DND-41 (cell line): Measurements from ENCODE around the gene SPHK1.
A peak's percentile ranks its signal among the peaks of the same experiment; 100 is the strongest.

Experiments
- ATAC-seq: fragments of 200-7000 bp; cut with Tn5 transposase; 3 replicates; pipeline ENCODE4 v1.9.1; 2021; ENCODE audit warnings: low read depth; ENCODE audit not compliant: insufficient read depth
- DNase-seq: peaks from one replicate; pipeline ENCODE4 v3.0.0-alpha.2; 2020
- H2AFZ ChIP-seq: 2 replicates; pipeline ENCODE4 v1.6.0; 2012; ENCODE audit warnings: low read depth, low read length
- H3K27ac ChIP-seq: 2 replicates; pipeline ENCODE4 v1.5.1; 2012; ENCODE audit warnings: low read length, inconsistent platforms
- H3K27me3 ChIP-seq: fragments of 200-600 bp; sonication (generic); 2 replicates; pipeline ENCODE4 v1.6.0; 2012; ENCODE audit warnings: low read length, mild to moderate bottlenecking, inconsistent platforms; ENCODE audit not compliant: insufficient read depth, poor library complexity
- H3K36me3 ChIP-seq: 2 replicates; pipeline ENCODE4 v1.5.1; 2012; ENCODE audit warnings: low read length, inconsistent platforms; ENCODE audit not compliant: insufficient read depth
- H3K4me1 ChIP-seq: 2 replicates; pipeline ENCODE4 v1.5.1; 2012; ENCODE audit warnings: mild to moderate bottlenecking, low read length; ENCODE audit not compliant: insufficient read depth
- H3K4me2 ChIP-seq: 2 replicates; pipeline ENCODE4 v1.6.0; 2012; ENCODE audit warnings: mild to moderate bottlenecking, moderate library complexity, low read length, inconsistent platforms; ENCODE audit not compliant: insufficient read depth
- H3K4me3 ChIP-seq, 2 experiments: fragments of 200-600 bp in 1 of 2; shearing (Covaris generic) in 1 of 2; 2 replicates each; pipeline ENCODE4 v1.5.1; 2012 to 2016; ENCODE audit warnings: inconsistent platforms in 2 of 2, low read length in 2 of 2, mild to moderate bottlenecking in 2 of 2, low read depth in 1 of 2, moderate library complexity in 1 of 2
- H3K79me2 ChIP-seq: 2 replicates; pipeline ENCODE4 v1.6.0; 2012; ENCODE audit warnings: low read length, inconsistent platforms; ENCODE audit not compliant: insufficient read depth
- H3K9ac ChIP-seq: 2 replicates; pipeline ENCODE4 v1.6.0; 2012; ENCODE audit warnings: low read depth, mild to moderate bottlenecking, inconsistent platforms, low read length, moderate library complexity
- H3K9me3 ChIP-seq: 2 replicates; pipeline ENCODE4 v1.5.1; 2012; ENCODE audit warnings: low read length, moderate library complexity, mild to moderate bottlenecking, inconsistent platforms; ENCODE audit not compliant: insufficient read depth, severe bottlenecking
- H4K20me1 ChIP-seq: 2 replicates; pipeline ENCODE4 v1.6.0; 2012; ENCODE audit warnings: low read length; ENCODE audit not compliant: insufficient read depth
- CTCF ChIP-seq: IDR thresholded peaks from 2 replicates; pipeline ENCODE4 v1.5.1; 2012; ENCODE audit warnings: borderline replicate concordance, low read length, moderate library complexity, mild to moderate bottlenecking; ENCODE audit not compliant: poor library complexity, severe bottlenecking; ENCODE audit errors: extremely low read depth
- EZH2 ChIP-seq: IDR thresholded peaks from 3 replicates; pipeline ENCODE4 v1.6.1; 2012; ENCODE audit warnings: borderline replicate concordance, low read depth, mild to moderate bottlenecking, moderate library complexity, low read length, inconsistent platforms; ENCODE audit not compliant: severe bottlenecking

The SPHK1 gene

GRCh38 chr17:76398523-76399174 is 14.2 kb downstream of the SPHK1 start:
- Histone ChIP-seq H3K4me3 (no peak overlapping the region), H3K27me3 (no peaks in the 10 kb centered on the region), H3K27ac (no peak overlapping the region), H3K79me2 (no peaks in the 10 kb centered on the region), H3K4me2 (no peak overlapping the region), H4K20me1 (peaks cover 14% of the 10 kb centered on the region), H3K9ac (no peak overlapping the region), H3K4me1 (no peaks in the 10 kb centered on the region), H3K36me3 (peaks cover 88% of the 10 kb centered on the region), H3K9me3 (no peaks in the 10 kb centered on the region), H2AFZ (no peak overlapping the region)
- no peak for DNase-seq
- TF ChIP-seq EZH2 (no peak), CTCF (no peak)
- peak; percentile 27; the same call in 2 of the 3 replicates for ATAC-seq

DNA sequence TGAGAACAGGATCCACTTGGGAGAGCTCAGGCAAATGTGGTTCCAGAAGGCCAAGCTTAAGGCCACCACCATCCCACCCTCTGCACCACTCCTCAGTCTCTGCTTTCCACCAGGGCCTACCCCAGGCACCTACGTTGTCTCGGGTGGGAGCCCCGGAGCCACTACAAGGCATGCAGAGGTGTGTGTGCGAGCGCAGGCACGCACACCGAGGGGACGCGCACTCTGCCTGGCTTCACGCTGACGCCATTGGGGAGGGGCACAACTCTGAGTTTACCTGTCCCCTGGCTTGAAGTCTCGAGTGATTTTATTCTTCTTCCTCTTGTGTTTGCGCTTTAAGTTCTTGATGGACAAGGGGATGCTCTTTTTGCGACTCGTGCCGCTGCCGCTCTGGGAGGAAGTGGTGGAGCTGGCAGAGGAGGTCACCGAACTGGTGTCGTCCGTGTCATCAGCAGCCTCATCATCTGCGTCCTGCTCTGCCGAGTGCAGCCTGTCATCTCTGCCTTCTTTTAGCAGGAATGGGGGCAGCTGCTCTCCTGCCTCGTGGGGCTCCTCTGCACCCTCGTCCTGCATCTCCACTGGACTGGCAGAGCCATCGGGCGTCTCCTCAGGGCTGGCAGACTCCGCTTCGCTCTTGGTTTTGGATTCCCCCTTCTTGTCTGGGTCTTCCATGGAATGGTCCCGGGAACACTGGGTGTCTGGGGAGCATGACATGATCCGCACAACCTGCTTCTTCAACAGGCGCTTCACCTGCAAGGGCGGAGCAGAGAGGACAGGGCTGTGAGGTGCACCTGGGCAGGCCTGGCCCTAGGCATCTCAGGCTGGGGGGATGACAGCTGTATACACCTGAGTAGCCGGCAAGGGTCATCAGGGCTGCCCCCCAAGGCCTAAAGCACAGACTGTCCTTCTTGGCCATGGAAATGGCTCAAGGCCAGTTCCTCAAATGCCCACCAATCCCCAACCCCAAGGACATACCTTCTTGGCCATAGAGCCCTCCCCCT is 15.1 kb downstream of the SPHK1 start:
- no peaks in the 10 kb centered on the region for H3K27me3 ChIP-seq
- no peak overlapping the region for H2AFZ ChIP-seq
- H3K36me3 ChIP-seq: peaks cover 89% of the 10 kb centered on the region
- no peaks in the 10 kb centered on the region for H3K9me3 ChIP-seq
- no peaks in the 10 kb centered on the region for H3K4me1 ChIP-seq
- H3K9ac ChIP-seq: no peak overlapping the region
- no peak overlapping the region for H3K27ac ChIP-seq
- H4K20me1 ChIP-seq: peaks cover 14% of the 10 kb centered on the region
- no peak for DNase-seq
- no peak overlapping the region for H3K4me2 ChIP-seq
- ATAC-seq: no peak
- no peaks in the 10 kb centered on the region for H3K79me2 ChIP-seq
- no peak overlapping the region for H3K4me3 ChIP-seq
- no peak for TF ChIP-seq CTCF
- no peak for TF ChIP-seq EZH2

DNA sequence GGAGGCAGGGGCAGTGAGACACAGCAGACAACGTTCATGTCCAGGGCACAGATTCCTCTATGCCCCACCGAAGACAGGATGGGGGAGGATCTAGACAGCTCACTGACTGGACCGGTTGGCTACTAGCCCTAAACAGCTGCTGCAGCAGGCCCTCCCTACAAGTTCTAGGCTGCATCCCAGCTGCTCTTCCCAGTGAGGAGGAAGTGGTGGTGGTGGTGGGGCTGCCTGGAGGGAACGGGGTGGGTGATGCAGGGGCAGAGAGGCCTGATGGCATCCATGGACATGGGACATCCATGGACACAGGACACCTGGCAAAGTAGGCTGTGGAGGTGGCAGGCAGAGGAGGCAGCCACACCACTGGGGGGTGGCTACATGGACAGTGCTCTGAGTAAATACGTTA is 18.3 kb downstream of the SPHK1 start:
- no peak for DNase-seq
- no peak for ATAC-seq
- Histone ChIP-seq H3K36me3 (peaks cover 87% of the 10 kb centered on the region), H3K4me1 (no peaks in the 10 kb centered on the region), H2AFZ (no peak overlapping the region), H3K27ac (no peak overlapping the region), H3K4me2 (no peak overlapping the region), H3K4me3 (no peak overlapping the region), H4K20me1 (peaks cover 37% of the 10 kb centered on the region), H3K9me3 (no peaks in the 10 kb centered on the region), H3K27me3 (no peaks in the 10 kb centered on the region), H3K79me2 (peaks cover 13% of the 10 kb centered on the region), H3K9ac (no peak overlapping the region)
- TF ChIP-seq CTCF (no peak), EZH2 (no peak)
